Ishikawa (cell line): Measurements from ENCODE around the gene MCU.

ENCODE experiments used
- CEBPB ChIP-seq: IDR thresholded peaks from 2 replicates; pipeline ENCODE4 v1.6.1; 2012
- CREB1 ChIP-seq: IDR thresholded peaks from 2 replicates; pipeline ENCODE4 v1.6.1; 2012; ENCODE audit warnings: low read depth
- EP300 ChIP-seq: IDR thresholded peaks from 2 replicates; pipeline ENCODE4 v1.6.1; 2012; ENCODE audit warnings: borderline replicate concordance
- FOXM1 ChIP-seq: IDR thresholded peaks from 2 replicates; pipeline ENCODE4 v1.6.1; 2012; ENCODE audit warnings: low read depth, borderline replicate concordance
- MAX ChIP-seq: IDR thresholded peaks from 2 replicates; pipeline ENCODE4 v1.6.1; 2012
- RAD21 ChIP-seq: IDR thresholded peaks from 2 replicates; pipeline ENCODE4 v1.6.1; 2012; ENCODE audit warnings: low read depth
- REST ChIP-seq: IDR thresholded peaks from 2 replicates; pipeline ENCODE4 v1.6.1; 2012; ENCODE audit warnings: low read depth, mild to moderate bottlenecking
- TAF1 ChIP-seq: IDR thresholded peaks from 2 replicates; pipeline ENCODE4 v1.6.1; 2012; ENCODE audit warnings: low read depth, mild to moderate bottlenecking
- TCF12 ChIP-seq: IDR thresholded peaks from 2 replicates; pipeline ENCODE4 v1.6.1; 2012; ENCODE audit warnings: low read depth
- YY1 ChIP-seq: IDR thresholded peaks from 2 replicates; pipeline ENCODE4 v1.6.1; 2012; ENCODE audit warnings: low read depth

GRCh38 chr10:72912736-72913135 is 220.8 kb downstream of the MCU start:
- TF ChIP-seq YY1 (no peak), FOXM1 (no peak), TAF1 (no peak), EP300 (no peak), RAD21 (no peak), TCF12 (no peak), MAX (no peak), CEBPB (no peak), REST (no peak), CREB1 (no peak)
